HepG2 (cell line): ENCODE measurements around the gene NCR1.

Source experiments
- ATF1 ChIP-seq: IDR thresholded peaks from 2 replicates; pipeline ENCODE4 v1.6.1; 2016; ENCODE audit warnings: mild to moderate bottlenecking, control low read depth
- UBTF ChIP-seq: sonication (generic); formaldehyde crosslinking; IDR thresholded peaks from 2 replicates; pipeline ENCODE4 v1.4.0; 2020; ENCODE audit warnings: mild to moderate bottlenecking, missing genetic modification reagents
- XBP1 ChIP-seq: sonication (generic); formaldehyde crosslinking; IDR thresholded peaks from 2 replicates; pipeline ENCODE4 v1.5.0; 2020; ENCODE audit warnings: missing genetic modification reagents

GRCh38 chr19:54947381-54947780 is 41.4 kb downstream of the NCR1 start, which contains the start of gene NLRP7:
- TF ChIP-seq XBP1 (CRISPR knock-in tag) (no peak), UBTF (no peak), ATF1 (CRISPR knock-in tag) (no peak)
